K562 (cell line): ENCODE measurements around the gene OTULINL. TPM values are rescaled to one million over a fixed set of nuclear protein-coding genes. Genes with fewer than 3 reads are reported as not detected.

Experiments
- ATAC-seq: fragments of 200-7000 bp; cut with Tn5 transposase; 3 replicates; pipeline ENCODE4 v1.9.1; 2020; ENCODE audit warnings: moderate library complexity
- BruUV-seq: library from RNA; stranded (reverse); fragments of 400-500 nt; replicated peaks from 2 replicates; lab custom pipeline; 2021; lab: Mats Ljungman, UMichigan
- CTCF ChIA-PET: fragments of 300-600 bp; formaldehyde crosslinking; extraction: SDS; loops from one replicate; lab custom pipeline; 2021; ENCODE audit warnings: low intra/inter-chr PET ratio; lab: Yijun Ruan, JAX
- POLR2A ChIA-PET: fragments of 300-600, 350-650 bp; sonication (Branson Sonifier 250); formaldehyde crosslinking; extraction: SDS; loops from one replicate; lab custom pipeline; 2021; ENCODE audit warnings: antibody characterized with exemption, inconsistent platforms; lab: Yijun Ruan, JAX
- DNase-seq, 4 experiments: peaks; one replicate each; pipeline versions ENCODE4 v3.0.0 to v3.0.0-alpha.2; 2011 to 2018; ENCODE audit warnings: low spot score in 3 of 4, mixed read lengths in 3 of 4; ENCODE audit errors: extremely low read depth in 1 of 4
- FAIRE-seq: peaks from 2 replicates; lab custom pipeline; 2011; peaks lifted over from hg19 to GRCh38; lab: Jason Lieb, UNC
- H2AFZ ChIP-seq: 2 replicates; pipeline ENCODE4 v1.6.0; 2011; ENCODE audit warnings: low read depth, low read length, control low read depth, inconsistent platforms
- H3K27ac ChIP-seq: fragments of 200-600 bp; 3 replicates; pipeline ENCODE4 v1.8.0; 2011; ENCODE audit warnings: low read depth, mild to moderate bottlenecking, control low read depth, inconsistent platforms, low read length, moderate library complexity, mixed read lengths; ENCODE audit errors: extremely low read depth
- H3K27me3 ChIP-seq, 2 experiments: fragments of 300-600 bp in 1 of 2; 2 replicates in 1 of 2; 3 replicates in 1 of 2; pipeline versions ENCODE4 v1.6.0 to v1.8.0; 2011; ENCODE audit warnings: inconsistent platforms in 2 of 2, low read length in 2 of 2, mild to moderate bottlenecking in 1 of 2, mixed read lengths in 1 of 2, moderate library complexity in 1 of 2; ENCODE audit not compliant: control insufficient read depth in 2 of 2, insufficient read depth in 2 of 2
- H3K36me3 ChIP-seq: fragments of 300-600 bp; 3 replicates; pipeline ENCODE4 v1.8.0; 2011; ENCODE audit warnings: mild to moderate bottlenecking, low read length, inconsistent platforms; ENCODE audit not compliant: control insufficient read depth, insufficient read depth
- H3K4me1 ChIP-seq, 2 experiments: fragments of 200-600 bp in 1 of 2; replicated peaks in 1 of 2; 2 replicates in 1 of 2; 3 replicates in 1 of 2; pipeline versions ENCODE4 v1.5.1 to v1.8.0; 2011; ENCODE audit warnings: inconsistent platforms in 2 of 2, low read length in 2 of 2, mild to moderate bottlenecking in 1 of 2, mixed read lengths in 1 of 2, moderate library complexity in 1 of 2; ENCODE audit not compliant: control insufficient read depth in 2 of 2, insufficient read depth in 2 of 2
- H3K4me2 ChIP-seq: 2 replicates; pipeline ENCODE4 v1.6.1; 2011; ENCODE audit warnings: low read length, control low read depth, inconsistent platforms, mixed read lengths; ENCODE audit not compliant: insufficient read depth
- H3K4me3 ChIP-seq: fragments of 200-600 bp; sonication (generic), shearing (Covaris generic); 2 replicates; pipeline ENCODE4 v1.5.1; 2016; ENCODE audit warnings: control low read depth, inconsistent platforms
- H3K79me2 ChIP-seq: fragments of 200-600 bp; 3 replicates; pipeline ENCODE4 v1.8.0; 2011; ENCODE audit warnings: low read length, inconsistent platforms; ENCODE audit not compliant: control insufficient read depth, insufficient read depth
- H3K9ac ChIP-seq, 2 experiments: 2 replicates each; pipeline versions ENCODE4 v1.6.0 to v1.6.1; 2011; ENCODE audit warnings: low read depth in 2 of 2, low read length in 2 of 2, control low read depth in 1 of 2, inconsistent platforms in 1 of 2, mild to moderate bottlenecking in 1 of 2, mixed read lengths in 1 of 2; ENCODE audit not compliant: insufficient read depth in 1 of 2
- H3K9me1 ChIP-seq: one replicate; pipeline ENCODE4 v1.6.0; 2011; ENCODE audit warnings: inconsistent platforms, mild to moderate bottlenecking, low read length, moderate library complexity; ENCODE audit not compliant: control insufficient read depth, insufficient read depth
- H3K9me3 ChIP-seq: replicated peaks from 2 replicates; pipeline ENCODE4 v1.5.1; 2011; ENCODE audit warnings: low read depth, low read length, inconsistent platforms; ENCODE audit not compliant: control insufficient read depth, insufficient read depth
- H4K20me1 ChIP-seq: replicated peaks from 2 replicates; pipeline ENCODE4 v1.6.1; 2011; ENCODE audit warnings: low read length, inconsistent platforms, mixed read lengths; ENCODE audit not compliant: control insufficient read depth, insufficient read depth
- ERF ChIP-seq: fragments of 450-650 bp; formaldehyde crosslinking; IDR thresholded peaks from 2 replicates; pipeline ENCODE4 v1.4.0; 2020; ENCODE audit warnings: mild to moderate bottlenecking, mixed read lengths
- FOXP1 ChIP-seq: sonication (generic); formaldehyde crosslinking; IDR thresholded peaks from 2 replicates; pipeline ENCODE4 v1.8.0; 2022; ENCODE audit warnings: mild to moderate bottlenecking, missing genetic modification reagents
- MED1 ChIP-seq: sonication (generic); formaldehyde crosslinking; IDR thresholded peaks from 2 replicates; pipeline ENCODE4 v1.8.1; 2023; ENCODE audit warnings: missing genetic modification reagents, borderline replicate concordance
- NCOR1 ChIP-seq: fragments of 450-650 bp; IDR thresholded peaks from 2 replicates; pipeline ENCODE4 v1.6.1; 2016; ENCODE audit warnings: mild to moderate bottlenecking, moderate library complexity
- OTX1 ChIP-seq: fragments of 450-650 bp; formaldehyde crosslinking; IDR thresholded peaks from 2 replicates; pipeline ENCODE4 v1.4.0; 2022; ENCODE audit warnings: mild to moderate bottlenecking
- PCBP1 ChIP-seq: fragments of 200-400 bp; formaldehyde crosslinking; IDR thresholded peaks from 2 replicates; pipeline ENCODE4 v1.6.1; 2018; ENCODE audit warnings: mild to moderate bottlenecking, low read depth, low read length; ENCODE audit not compliant: poor library complexity, severe bottlenecking
- SMAD2 ChIP-seq: fragments of 150-350 bp; IDR thresholded peaks from 2 replicates; pipeline ENCODE4 v1.6.1; 2014; ENCODE audit warnings: low read depth, mild to moderate bottlenecking, low read length
- ZNF586 ChIP-seq: fragments of 450-650 bp; formaldehyde crosslinking; conservative IDR thresholded peaks from 2 replicates; pipeline ENCODE4 v1.4.0; 2020; ENCODE audit warnings: mild to moderate bottlenecking, moderate library complexity
- whole genome bisulfite sequencing: fragments of 100-300 bp; shearing (Covaris generic); methylation state at CpG from one replicate; pipeline ENCODE4 v1.1.6; 2016; ENCODE audit warnings: low coverage, mixed read lengths; ENCODE audit not compliant: insufficient coverage; ENCODE audit errors: missing lambda C conversion rate; 5-methylcytosine and 5-hydroxymethylcytosine counted together
- in situ Hi-C: fragments of 300-500 bp; cut with MboI; formaldehyde crosslinking; loops from 4 replicates; pipeline ENCODE4 v1.15.0; 2018; ENCODE audit warnings: inconsistent platforms, mixed read lengths
- intact Hi-C: fragments of 100-400 bp; cut with micrococcal nuclease; formaldehyde crosslinking; loops from 2 replicates; pipeline ENCODE4 v1.14.2; 2022
- polyA plus RNA-seq, 8 experiments: library from polyadenylated mRNA; depleted of rRNA in 4 of 8; stranded (reverse) in 5 of 8; unstranded in 3 of 8; fragments of >200 nt; fragmentation: Nextera tagmentation in 2 of 8; fragmentation: Illumina TruSeq in 1 of 8; extraction: Ambion mirVana in 2 of 8; extraction: Trizol in 1 of 8; gene quantifications; 2 replicates each; pipeline versions ENCODE4 v1.2.1 to v1.2.3, GENCODE V29; 2011 to 2014; ENCODE audit warnings: inconsistent platforms in 1 of 8, missing spikeins in 1 of 8
- total RNA-seq, 7 experiments: library from RNA; depleted of rRNA in 6 of 7; stranded (reverse); fragments of >200 nt in 6 of 7; fragmentation: Illumina TruSeq in 2 of 7; extraction: Trizol in 2 of 7; gene quantifications; 2 replicates each; pipeline versions ENCODE4 v1.2.1 to v1.2.3, GENCODE V29; 2011 to 2021; ENCODE audit warnings: low replicate concordance in 1 of 7

OTULINL gene
- total and polyA plus RNA-seq, 9 of the 15 experiments (the other 6 are each of a cell fraction or from before 2014, with no cell fraction given), result 0.13 to 0.18 TPM; not detected in 7

- TF ChIP-seq PCBP1 (no peak), ZNF586 (CRISPR knock-in tag) (no peak), NCOR1 (no peak), SMAD2 (no peak)
These were observed 26.6 kb downstream of the OTULINL start (continued) for GRCh38 chr5:14608169-14608568.

GRCh38 chr5:14611737-14612136 is 30.1 kb downstream of the OTULINL start:
- H3K9me3 ChIP-seq, result no peaks in the 10 kb centered on the region
- DNase-seq, result no peak
- no peaks in the 10 kb centered on the region for H4K20me1 ChIP-seq
- no peaks in the 10 kb centered on the region for H3K79me2 ChIP-seq
- H3K36me3 ChIP-seq, result no peaks in the 10 kb centered on the region
- H3K4me3 ChIP-seq, result no peak overlapping the region
- WGBS, result 0% methylated on average over 2 of the region's 2 CpGs
- no peak overlapping the region for H3K4me2 ChIP-seq
- no peaks in the 10 kb centered on the region for H3K9me1 ChIP-seq
- peaks cover 2 to 14% of the 10 kb centered on the region in 2 experiments for H3K27me3 ChIP-seq
- no peak for FAIRE-seq
- ChIA-PET POLR2A (interaction anchor here (0.6 to 0.9 kb wide), 2 partner anchors 20 to 50 kb away, joined by 3 read pairs; no protein-coding TSS in a partner anchor), CTCF (no interaction called here)
- no peak for ATAC-seq
- intact Hi-C loops (no loop called here), in situ Hi-C loops (no loop called here)
- H2AFZ ChIP-seq, result no peak overlapping the region
- TF ChIP-seq MED1 (CRISPR knock-in tag) (no peak), OTX1 (CRISPR knock-in tag) (no peak), FOXP1 (CRISPR knock-in tag) (no peak), ERF (CRISPR knock-in tag) (no peak)
- no peak overlapping the region for H3K27ac ChIP-seq
- BruUV-seq, result no TSS peak
- H3K4me1 ChIP-seq, result 0 out of 5 replicates have a peak, but pooled peaks cover 0 to 3% of the 10 kb centered on the region in 2 experiments
- no peak overlapping the region for H3K9ac ChIP-seq
